ENCODE results near the gene MEA1.

MEA1 gene

GRCh38 chr6:42970871-42971612, 42.7 kb downstream of the MEA1 start:
- DNase-seq (ENCODE audit: low spot score), result peak; percentile 35

- DNase-seq (ENCODE audit: low spot score), result no peak
Observed at GRCh38 chr6:42969934-42970333, 43.8 kb downstream of the MEA1 start.

GRCh38 chr6:42969431-42969830, 44.3 kb downstream of the MEA1 start:
- no peak for DNase-seq (ENCODE audit: low spot score)

GRCh38 chr6:42968783-42969182, 45.0 kb downstream of the MEA1 start:
- DNase-seq (ENCODE audit: low spot score), result no peak

GRCh38 chr6:42968126-42968701, 45.5 kb downstream of the MEA1 start:
- DNase-seq (ENCODE audit: low spot score), result no peak

GRCh38 chr6:42967228-42967627, 46.5 kb downstream of the MEA1 start:
- no peak for DNase-seq (ENCODE audit: low spot score)

GRCh38 chr6:42966571-42966970, 47.2 kb downstream of the MEA1 start:
- no peak for DNase-seq (ENCODE audit: low spot score)

GRCh38 chr6:42963855-42964605, 49.7 kb downstream of the MEA1 start:
- DNase-seq (ENCODE audit: low spot score), result peak; percentile 52

- no peak for DNase-seq (ENCODE audit: low spot score)
Observed at GRCh38 chr6:42963179-42963854, 50.4 kb downstream of the MEA1 start.

- DNase-seq (ENCODE audit: low spot score), result no peak
Observed at GRCh38 chr6:42962502-42963178, 51.1 kb downstream of the MEA1 start.

- DNase-seq (ENCODE audit: low spot score), result no peak
Observed at GRCh38 chr6:42962096-42962495, 51.6 kb downstream of the MEA1 start.

All from AG08395 (cell line).